WTC11 (cell line): ENCODE measurements around the gene AGER. TPM values are rescaled to one million over a fixed set of nuclear protein-coding genes. Genes with fewer than 3 reads are reported as not detected.

Experiments used
- ATAC-seq: fragments of 200-7000 bp; cut with Tn5 transposase; 2 replicates; pipeline ENCODE4 v1.10.0; 2021; ENCODE audit warnings: mild to moderate bottlenecking, moderate library complexity
- CTCF ChIA-PET: fragments of 300-600 bp; sonication (Branson Sonifier 250); formaldehyde crosslinking; loops from one replicate; lab custom pipeline; 2021; ENCODE audit warnings: antibody characterized with exemption; lab: Charles Lee
- POLR2A ChIA-PET: fragments of 350-600 bp; sonication (Branson Sonifier 250); formaldehyde crosslinking; loops from one replicate; lab custom pipeline; 2021; ENCODE audit warnings: antibody characterized with exemption; lab: Charles Lee
- DNase-seq: peaks from one replicate; pipeline ENCODE4 v3.0.0; 2021; ENCODE audit warnings: low spot score
- H3K27ac Mint-ChIP-seq: 2 replicates; pipeline ENCODE4 v1.8.0; 2021; ENCODE audit warnings: mixed read lengths
- H3K27me3 Mint-ChIP-seq: 2 replicates; pipeline ENCODE4 v1.8.0; 2021; ENCODE audit warnings: low read depth, mild to moderate bottlenecking, moderate library complexity, mixed read lengths
- H3K36me3 Mint-ChIP-seq: 2 replicates; pipeline ENCODE4 v1.8.0; 2021; ENCODE audit warnings: mixed read lengths
- H3K4me1 Mint-ChIP-seq: 2 replicates; pipeline ENCODE4 v1.8.0; 2022; ENCODE audit warnings: mixed read lengths
- H3K4me3 Mint-ChIP-seq: 2 replicates; pipeline ENCODE4 v1.8.0; 2021; ENCODE audit warnings: mild to moderate bottlenecking, moderate library complexity, mixed read lengths
- H3K9me3 Mint-ChIP-seq: 2 replicates; pipeline ENCODE4 v1.8.0; 2021; ENCODE audit warnings: mixed read lengths
- ATF1 ChIP-seq: sonication (generic); formaldehyde crosslinking; IDR thresholded peaks from 2 replicates; pipeline ENCODE4 v1.8.1; 2023; ENCODE audit warnings: mild to moderate bottlenecking, moderate library complexity, missing genetic modification reagents
- ETV6 ChIP-seq: sonication (generic); formaldehyde crosslinking; IDR thresholded peaks from 2 replicates; pipeline ENCODE4 v1.8.1; 2022; ENCODE audit warnings: mild to moderate bottlenecking, missing genetic modification reagents
- FOXJ3 ChIP-seq: sonication (generic); formaldehyde crosslinking; IDR thresholded peaks from 2 replicates; pipeline ENCODE4 v1.9.0; 2021; ENCODE audit warnings: missing genetic modification reagents, mild to moderate bottlenecking, borderline replicate concordance
- FOXK1 ChIP-seq: sonication (generic); formaldehyde crosslinking; IDR thresholded peaks from 2 replicates; pipeline ENCODE4 v1.8.0; 2022; ENCODE audit warnings: mild to moderate bottlenecking, moderate library complexity, missing genetic modification reagents
- FOXP1 ChIP-seq: sonication (generic); formaldehyde crosslinking; IDR thresholded peaks from 2 replicates; pipeline ENCODE4 v1.8.0; 2022; ENCODE audit warnings: missing genetic modification reagents, mild to moderate bottlenecking, moderate library complexity, borderline replicate concordance
- GABPB1 ChIP-seq: sonication (generic); formaldehyde crosslinking; IDR thresholded peaks from 2 replicates; pipeline ENCODE4 v1.8.1; 2023; ENCODE audit warnings: mild to moderate bottlenecking, missing genetic modification reagents
- GTF2I ChIP-seq: fragments of 250-450 bp; sonication (Bioruptor Pico); conservative IDR thresholded peaks from 2 replicates; pipeline ENCODE4 v1.4.0; 2021; ENCODE audit warnings: mild to moderate bottlenecking
- MYBL2 ChIP-seq: sonication (generic); formaldehyde crosslinking; IDR thresholded peaks from 2 replicates; pipeline ENCODE4 v1.8.1; 2023; ENCODE audit warnings: mild to moderate bottlenecking, moderate library complexity, missing genetic modification reagents
- NFATC4 ChIP-seq: fragments of 250-450 bp; sonication (Bioruptor Pico); IDR thresholded peaks from 2 replicates; pipeline ENCODE4 v1.9.0; 2021; ENCODE audit warnings: mild to moderate bottlenecking
- NR1H2 ChIP-seq: sonication (generic); formaldehyde crosslinking; IDR thresholded peaks from 2 replicates; pipeline ENCODE4 v1.9.0; 2021; ENCODE audit warnings: mild to moderate bottlenecking, moderate library complexity, missing genetic modification reagents
- NR3C1 ChIP-seq: sonication (generic); formaldehyde crosslinking; conservative IDR thresholded peaks from 2 replicates; pipeline ENCODE4 v1.8.1; 2023; ENCODE audit warnings: low read depth, mild to moderate bottlenecking, missing genetic modification reagents
- TEAD1 ChIP-seq: sonication (generic); formaldehyde crosslinking; IDR thresholded peaks from 2 replicates; pipeline ENCODE4 v1.8.0; 2022; ENCODE audit warnings: mild to moderate bottlenecking, missing genetic modification reagents
- ZBTB21 ChIP-seq: sonication (generic); formaldehyde crosslinking; IDR thresholded peaks from 2 replicates; pipeline ENCODE4 v1.8.1; 2023; ENCODE audit warnings: mild to moderate bottlenecking, missing genetic modification reagents, borderline replicate concordance
- ZNF416 ChIP-seq: fragments of 250-450 bp; sonication (Bioruptor Pico); IDR thresholded peaks from 2 replicates; pipeline ENCODE4 v1.9.0; 2021; ENCODE audit warnings: mild to moderate bottlenecking, inconsistent platforms
- ZNF671 ChIP-seq: fragments of 250-450 bp; sonication (Bioruptor Pico); IDR thresholded peaks from 2 replicates; pipeline ENCODE4 v1.8.0; 2021; ENCODE audit warnings: mild to moderate bottlenecking
- total RNA-seq: library from RNA; stranded (reverse); gene quantifications from 3 replicates; pipeline ENCODE4 v1.2.3, GENCODE V29; 2021
- TF ChIP-seq, protein P1 (sequence below): sonication (generic); formaldehyde crosslinking; IDR thresholded peaks from 2 replicates; pipeline ENCODE4 v1.8.0; 2022; ENCODE audit warnings: missing genetic modification reagents
- TF ChIP-seq, protein P2 (sequence below): fragments of 250-450 bp; sonication (Bioruptor Pico); IDR thresholded peaks from 2 replicates; pipeline ENCODE4 v1.9.0; 2021; ENCODE audit warnings: mild to moderate bottlenecking
- TF ChIP-seq, protein P3 (sequence below): fragments of 250-450 bp; sonication (Bioruptor Pico); IDR thresholded peaks from 2 replicates; pipeline ENCODE4 v1.9.0; 2021; ENCODE audit warnings: mild to moderate bottlenecking, borderline replicate concordance
- TF ChIP-seq, protein P4 (sequence below): sonication (generic); formaldehyde crosslinking; conservative IDR thresholded peaks from 2 replicates; pipeline ENCODE4 v1.8.1; 2022; ENCODE audit warnings: mild to moderate bottlenecking, missing genetic modification reagents
- TF ChIP-seq, protein P5 (sequence below): sonication (generic); formaldehyde crosslinking; IDR thresholded peaks from 2 replicates; pipeline ENCODE4 v1.8.1; 2022; ENCODE audit warnings: mild to moderate bottlenecking, moderate library complexity, missing genetic modification reagents
- TF ChIP-seq, protein P6 (sequence below): sonication (generic); formaldehyde crosslinking; IDR thresholded peaks from 2 replicates; pipeline ENCODE4 v1.8.0; 2023; ENCODE audit warnings: missing genetic modification reagents

Gene AGER
- total RNA-seq, 1 experiment from 2014 or later, result 18.1 TPM

DNA sequence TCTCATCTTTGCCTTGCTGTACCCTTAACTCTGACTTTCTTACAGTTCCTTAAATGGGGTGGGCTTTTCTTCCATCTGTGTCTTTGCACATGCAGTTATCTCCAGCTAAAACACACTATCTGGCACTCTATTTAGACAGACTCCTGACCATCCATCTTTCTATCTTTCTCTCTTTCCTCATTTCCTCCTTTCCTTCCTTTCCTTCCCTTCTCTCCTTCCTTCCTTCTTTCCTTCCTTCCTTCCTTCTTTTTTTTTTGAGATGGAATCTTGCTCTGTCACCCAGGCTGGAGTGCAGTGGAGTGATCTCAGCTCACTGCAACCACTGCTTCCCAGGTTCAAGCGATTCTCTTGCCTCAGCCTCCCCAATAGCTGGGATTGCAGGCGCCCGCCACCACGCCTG lies 31.6 kb upstream of the AGER start (continued):
- TF ChIP-seq, protein P1, sequence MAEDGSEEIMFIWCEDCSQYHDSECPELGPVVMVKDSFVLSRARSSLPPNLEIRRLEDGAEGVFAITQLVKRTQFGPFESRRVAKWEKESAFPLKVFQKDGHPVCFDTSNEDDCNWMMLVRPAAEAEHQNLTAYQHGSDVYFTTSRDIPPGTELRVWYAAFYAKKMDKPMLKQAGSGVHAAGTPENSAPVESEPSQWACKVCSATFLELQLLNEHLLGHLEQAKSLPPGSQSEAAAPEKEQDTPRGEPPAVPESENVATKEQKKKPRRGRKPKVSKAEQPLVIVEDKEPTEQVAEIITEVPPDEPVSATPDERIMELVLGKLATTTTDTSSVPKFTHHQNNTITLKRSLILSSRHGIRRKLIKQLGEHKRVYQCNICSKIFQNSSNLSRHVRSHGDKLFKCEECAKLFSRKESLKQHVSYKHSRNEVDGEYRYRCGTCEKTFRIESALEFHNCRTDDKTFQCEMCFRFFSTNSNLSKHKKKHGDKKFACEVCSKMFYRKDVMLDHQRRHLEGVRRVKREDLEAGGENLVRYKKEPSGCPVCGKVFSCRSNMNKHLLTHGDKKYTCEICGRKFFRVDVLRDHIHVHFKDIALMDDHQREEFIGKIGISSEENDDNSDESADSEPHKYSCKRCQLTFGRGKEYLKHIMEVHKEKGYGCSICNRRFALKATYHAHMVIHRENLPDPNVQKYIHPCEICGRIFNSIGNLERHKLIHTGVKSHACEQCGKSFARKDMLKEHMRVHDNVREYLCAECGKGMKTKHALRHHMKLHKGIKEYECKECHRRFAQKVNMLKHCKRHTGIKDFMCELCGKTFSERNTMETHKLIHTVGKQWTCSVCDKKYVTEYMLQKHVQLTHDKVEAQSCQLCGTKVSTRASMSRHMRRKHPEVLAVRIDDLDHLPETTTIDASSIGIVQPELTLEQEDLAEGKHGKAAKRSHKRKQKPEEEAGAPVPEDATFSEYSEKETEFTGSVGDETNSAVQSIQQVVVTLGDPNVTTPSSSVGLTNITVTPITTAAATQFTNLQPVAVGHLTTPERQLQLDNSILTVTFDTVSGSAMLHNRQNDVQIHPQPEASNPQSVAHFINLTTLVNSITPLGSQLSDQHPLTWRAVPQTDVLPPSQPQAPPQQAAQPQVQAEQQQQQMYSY, result no peak
- TF ChIP-seq GABPB1, result no peak
- no peak for TF ChIP-seq MYBL2 (CRISPR knock-in tag)
- TF ChIP-seq ETV6 (CRISPR knock-in tag), result no peak

DNA sequence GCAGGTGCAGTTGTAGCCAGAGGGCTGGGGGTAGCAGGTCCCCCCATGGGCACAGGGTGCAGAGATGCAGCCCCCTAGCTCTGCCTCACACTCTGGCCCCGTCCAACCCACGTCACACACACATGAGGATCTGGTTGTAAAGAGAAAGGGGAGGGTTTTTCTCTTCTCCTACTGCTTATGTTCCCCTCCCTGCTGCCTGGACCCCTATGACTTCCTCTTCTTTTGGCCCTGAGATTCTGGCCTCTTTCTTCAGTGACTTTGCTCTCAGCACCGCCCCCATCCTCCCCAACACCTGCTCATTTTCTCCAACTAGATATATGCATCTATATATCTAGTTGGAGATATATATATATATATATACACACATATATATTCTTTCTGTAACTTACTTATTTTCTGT lies 30.1 kb upstream of the AGER start:
- TF ChIP-seq FOXP1 (CRISPR knock-in tag), result no peak
- ChIA-PET POLR2A (no interaction called here), CTCF (no interaction called here)
- DNase-seq (no peak), ATAC-seq (no peak)
- Mint-ChIP-seq H3K36me3 (no peaks in the 10 kb centered on the region), H3K27me3 (peaks cover 3% of the 10 kb centered on the region; the same call in 1 of the 2 replicates), H3K27ac (no peak overlapping the region), H3K4me1 (no peaks in the 10 kb centered on the region), H3K4me3 (no peak overlapping the region), H3K9me3 (no peaks in the 10 kb centered on the region)

DNA sequence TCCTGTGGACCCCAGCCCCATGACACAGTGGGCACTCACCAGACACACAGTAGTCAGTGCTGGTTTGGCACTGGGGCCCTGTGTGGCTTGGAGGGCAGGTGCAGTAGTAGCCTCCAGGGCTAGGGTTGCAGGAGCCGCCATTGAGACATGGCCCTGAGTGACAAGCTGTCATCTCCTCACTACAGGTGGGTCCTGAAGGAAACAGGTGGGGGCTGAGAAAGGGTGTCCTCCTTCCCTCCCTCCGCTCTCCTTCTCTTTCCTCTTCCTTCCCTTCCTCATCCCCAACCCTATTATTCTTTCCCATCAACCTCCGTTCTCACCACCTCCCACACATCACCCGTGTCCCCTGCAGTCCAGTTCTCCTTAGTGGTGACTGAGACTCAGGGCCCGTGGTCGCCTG lies 29.6 kb upstream of the AGER start:
- no peak overlapping the region for H3K4me3 Mint-ChIP-seq

More for the DNA sequence above, 29.6 kb upstream of the AGER start:
- ChIA-PET CTCF (interaction anchor here (1.6 kb wide), 1 partner anchor 18 kb away, joined by 5 read pairs; no protein-coding TSS in a partner anchor), POLR2A (no interaction called here)
- Mint-ChIP-seq H3K9me3 (no peaks in the 10 kb centered on the region), H3K36me3 (no peaks in the 10 kb centered on the region), H3K27ac (no peak overlapping the region), H3K27me3 (peaks cover 3% of the 10 kb centered on the region; the same call in 1 of the 2 replicates), H3K4me1 (no peaks in the 10 kb centered on the region)
- no peak for TF ChIP-seq ATF1
- TF ChIP-seq, protein P2, sequence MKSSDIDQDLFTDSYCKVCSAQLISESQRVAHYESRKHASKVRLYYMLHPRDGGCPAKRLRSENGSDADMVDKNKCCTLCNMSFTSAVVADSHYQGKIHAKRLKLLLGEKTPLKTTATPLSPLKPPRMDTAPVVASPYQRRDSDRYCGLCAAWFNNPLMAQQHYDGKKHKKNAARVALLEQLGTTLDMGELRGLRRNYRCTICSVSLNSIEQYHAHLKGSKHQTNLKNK (CRISPR knock-in tag), result no peak
- TF ChIP-seq, protein P3, sequence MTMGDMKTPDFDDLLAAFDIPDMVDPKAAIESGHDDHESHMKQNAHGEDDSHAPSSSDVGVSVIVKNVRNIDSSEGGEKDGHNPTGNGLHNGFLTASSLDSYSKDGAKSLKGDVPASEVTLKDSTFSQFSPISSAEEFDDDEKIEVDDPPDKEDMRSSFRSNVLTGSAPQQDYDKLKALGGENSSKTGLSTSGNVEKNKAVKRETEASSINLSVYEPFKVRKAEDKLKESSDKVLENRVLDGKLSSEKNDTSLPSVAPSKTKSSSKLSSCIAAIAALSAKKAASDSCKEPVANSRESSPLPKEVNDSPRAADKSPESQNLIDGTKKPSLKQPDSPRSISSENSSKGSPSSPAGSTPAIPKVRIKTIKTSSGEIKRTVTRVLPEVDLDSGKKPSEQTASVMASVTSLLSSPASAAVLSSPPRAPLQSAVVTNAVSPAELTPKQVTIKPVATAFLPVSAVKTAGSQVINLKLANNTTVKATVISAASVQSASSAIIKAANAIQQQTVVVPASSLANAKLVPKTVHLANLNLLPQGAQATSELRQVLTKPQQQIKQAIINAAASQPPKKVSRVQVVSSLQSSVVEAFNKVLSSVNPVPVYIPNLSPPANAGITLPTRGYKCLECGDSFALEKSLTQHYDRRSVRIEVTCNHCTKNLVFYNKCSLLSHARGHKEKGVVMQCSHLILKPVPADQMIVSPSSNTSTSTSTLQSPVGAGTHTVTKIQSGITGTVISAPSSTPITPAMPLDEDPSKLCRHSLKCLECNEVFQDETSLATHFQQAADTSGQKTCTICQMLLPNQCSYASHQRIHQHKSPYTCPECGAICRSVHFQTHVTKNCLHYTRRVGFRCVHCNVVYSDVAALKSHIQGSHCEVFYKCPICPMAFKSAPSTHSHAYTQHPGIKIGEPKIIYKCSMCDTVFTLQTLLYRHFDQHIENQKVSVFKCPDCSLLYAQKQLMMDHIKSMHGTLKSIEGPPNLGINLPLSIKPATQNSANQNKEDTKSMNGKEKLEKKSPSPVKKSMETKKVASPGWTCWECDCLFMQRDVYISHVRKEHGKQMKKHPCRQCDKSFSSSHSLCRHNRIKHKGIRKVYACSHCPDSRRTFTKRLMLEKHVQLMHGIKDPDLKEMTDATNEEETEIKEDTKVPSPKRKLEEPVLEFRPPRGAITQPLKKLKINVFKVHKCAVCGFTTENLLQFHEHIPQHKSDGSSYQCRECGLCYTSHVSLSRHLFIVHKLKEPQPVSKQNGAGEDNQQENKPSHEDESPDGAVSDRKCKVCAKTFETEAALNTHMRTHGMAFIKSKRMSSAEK (CRISPR knock-in tag), result no peak
- no peak for TF ChIP-seq NR3C1 (CRISPR knock-in tag)
- no peak for TF ChIP-seq TEAD1
- TF ChIP-seq, protein P4, sequence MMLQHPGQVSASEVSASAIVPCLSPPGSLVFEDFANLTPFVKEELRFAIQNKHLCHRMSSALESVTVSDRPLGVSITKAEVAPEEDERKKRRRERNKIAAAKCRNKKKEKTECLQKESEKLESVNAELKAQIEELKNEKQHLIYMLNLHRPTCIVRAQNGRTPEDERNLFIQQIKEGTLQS, result no peak
- TF ChIP-seq ZNF671, result no peak
- TF ChIP-seq FOXK1, result no peak
- TF ChIP-seq NFATC4 (CRISPR knock-in tag), result no peak
- TF ChIP-seq, protein P5, sequence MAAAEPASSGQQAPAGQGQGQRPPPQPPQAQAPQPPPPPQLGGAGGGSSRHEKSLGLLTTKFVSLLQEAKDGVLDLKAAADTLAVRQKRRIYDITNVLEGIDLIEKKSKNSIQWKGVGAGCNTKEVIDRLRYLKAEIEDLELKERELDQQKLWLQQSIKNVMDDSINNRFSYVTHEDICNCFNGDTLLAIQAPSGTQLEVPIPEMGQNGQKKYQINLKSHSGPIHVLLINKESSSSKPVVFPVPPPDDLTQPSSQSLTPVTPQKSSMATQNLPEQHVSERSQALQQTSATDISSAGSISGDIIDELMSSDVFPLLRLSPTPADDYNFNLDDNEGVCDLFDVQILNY (CRISPR knock-in tag), result no peak
- no peak for TF ChIP-seq NR1H2 (CRISPR knock-in tag)
- TF ChIP-seq FOXJ3, result no peak
- no peak for TF ChIP-seq ZBTB21 (CRISPR knock-in tag)
- TF ChIP-seq ZNF416, result no peak
- TF ChIP-seq, protein P6, sequence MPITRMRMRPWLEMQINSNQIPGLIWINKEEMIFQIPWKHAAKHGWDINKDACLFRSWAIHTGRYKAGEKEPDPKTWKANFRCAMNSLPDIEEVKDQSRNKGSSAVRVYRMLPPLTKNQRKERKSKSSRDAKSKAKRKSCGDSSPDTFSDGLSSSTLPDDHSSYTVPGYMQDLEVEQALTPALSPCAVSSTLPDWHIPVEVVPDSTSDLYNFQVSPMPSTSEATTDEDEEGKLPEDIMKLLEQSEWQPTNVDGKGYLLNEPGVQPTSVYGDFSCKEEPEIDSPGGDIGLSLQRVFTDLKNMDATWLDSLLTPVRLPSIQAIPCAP (CRISPR knock-in tag), result no peak
- TF ChIP-seq GTF2I, result no peak
- DNase-seq, result no peak
- ATAC-seq, result no peak
